GM18870 (cell line): Measurements from ENCODE around the gene FGFR4.

Experiments
- ATAC-seq: cut with Tn5 transposase; IDR thresholded peaks from one replicate; pipeline ENCODE4 v1.9.1; 2021; ENCODE audit warnings: moderate library complexity; ENCODE audit not compliant: unreplicated experiment

The FGFR4 gene

DNA sequence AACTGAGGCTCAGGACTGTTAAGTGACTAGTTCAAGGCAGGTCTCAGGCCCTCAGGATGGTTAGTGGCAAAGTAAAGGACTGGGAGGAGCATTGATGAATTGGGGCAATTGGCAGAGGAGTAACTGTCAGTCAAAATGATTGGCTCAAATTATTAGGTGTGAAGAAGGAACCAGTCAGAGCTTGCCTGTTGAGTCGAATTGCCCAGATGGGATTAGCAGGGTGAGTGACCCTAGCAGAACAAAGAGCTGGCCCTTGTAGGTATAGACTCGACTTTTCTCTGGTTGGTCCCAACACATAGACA lies 44.3 kb downstream of the FGFR4 start:
- ATAC-seq, result no peak

DNA sequence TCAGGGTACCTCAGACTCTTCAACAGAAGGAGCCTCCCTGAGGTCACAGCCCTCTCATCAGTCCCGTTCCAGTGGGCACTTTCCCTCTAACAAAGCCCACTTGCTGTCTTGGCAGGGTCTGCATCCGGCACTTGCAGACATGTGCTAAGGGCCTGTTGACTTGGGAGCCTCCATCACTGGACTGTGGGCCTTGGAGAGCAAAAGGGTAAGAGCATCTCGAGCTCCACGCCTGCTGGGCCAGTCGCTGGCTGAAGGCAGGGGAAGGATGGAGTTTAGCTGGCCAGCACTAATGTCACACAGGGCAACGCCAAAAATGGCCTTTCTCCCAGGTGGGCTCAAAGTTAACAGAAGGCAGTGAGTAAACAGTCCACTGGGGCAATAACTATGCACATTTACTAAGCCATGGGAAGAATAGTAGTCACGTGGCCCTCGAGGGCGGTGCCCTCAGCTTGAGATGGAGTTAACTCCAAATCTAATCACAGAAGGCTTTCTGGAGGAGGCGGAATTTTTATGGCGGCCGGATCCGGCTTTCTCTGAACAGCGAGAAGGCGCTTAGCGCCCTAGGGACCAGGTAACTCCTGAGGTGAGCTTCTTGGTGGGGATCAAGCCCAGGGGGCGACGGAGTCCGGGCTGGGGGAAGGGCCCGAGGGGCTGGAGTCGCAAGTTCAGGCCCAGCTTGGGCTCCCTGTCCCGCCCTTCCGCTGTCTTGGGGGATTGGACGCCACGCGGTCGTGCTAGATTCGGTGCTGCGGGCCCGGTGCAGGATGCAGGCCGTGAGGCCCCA lies 44.8 kb downstream of the FGFR4 start:
- no peak for ATAC-seq

DNA sequence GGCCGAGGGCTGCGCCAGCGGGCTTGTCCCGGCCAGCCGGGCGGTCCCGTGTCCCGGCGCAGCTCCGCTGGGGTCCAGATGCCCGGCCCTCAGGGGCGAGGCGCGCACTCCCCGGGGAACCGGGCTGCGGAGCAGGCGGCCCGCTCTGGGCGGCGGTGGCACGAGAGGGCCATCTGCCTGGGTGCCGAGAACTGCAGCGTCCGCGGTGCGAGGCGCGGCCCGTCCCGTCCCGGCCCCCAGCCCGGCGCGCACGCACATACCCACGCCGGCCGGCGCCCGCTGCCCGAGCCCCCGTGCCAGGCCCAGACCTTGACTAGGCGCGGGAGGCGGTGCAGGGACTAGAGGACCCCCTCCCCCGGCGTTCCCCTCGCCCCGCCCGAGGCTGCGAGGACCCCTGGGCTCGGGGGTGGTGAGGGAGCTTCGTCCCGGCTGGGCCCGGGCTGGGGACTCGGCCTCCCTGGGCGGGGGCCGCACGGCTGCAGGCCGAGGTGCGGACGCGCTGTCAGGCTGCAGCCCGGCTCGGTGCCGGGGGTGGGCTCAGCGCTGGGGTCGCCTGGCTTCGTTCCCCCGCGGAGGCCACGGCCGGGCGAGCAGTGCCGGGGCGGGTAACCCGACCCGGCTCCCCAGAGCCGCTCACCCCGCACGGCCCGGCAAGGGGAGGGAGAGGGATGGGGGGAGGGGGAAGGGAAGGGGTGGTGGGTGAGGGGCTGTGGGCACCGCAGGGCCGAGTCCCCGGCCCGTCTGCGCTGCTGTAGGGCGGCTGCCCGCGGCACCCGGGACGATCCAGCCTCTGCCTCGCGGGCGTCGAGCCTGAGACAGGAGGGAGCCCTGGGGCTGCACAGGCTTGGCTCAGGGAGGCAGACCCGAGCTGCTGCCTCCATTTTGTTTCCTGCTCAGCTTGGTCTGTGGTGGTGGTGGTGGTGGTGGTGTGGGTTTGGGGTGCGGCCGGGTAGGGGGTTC lies 45.7 kb downstream of the FGFR4 start:
- no peak for ATAC-seq

DNA sequence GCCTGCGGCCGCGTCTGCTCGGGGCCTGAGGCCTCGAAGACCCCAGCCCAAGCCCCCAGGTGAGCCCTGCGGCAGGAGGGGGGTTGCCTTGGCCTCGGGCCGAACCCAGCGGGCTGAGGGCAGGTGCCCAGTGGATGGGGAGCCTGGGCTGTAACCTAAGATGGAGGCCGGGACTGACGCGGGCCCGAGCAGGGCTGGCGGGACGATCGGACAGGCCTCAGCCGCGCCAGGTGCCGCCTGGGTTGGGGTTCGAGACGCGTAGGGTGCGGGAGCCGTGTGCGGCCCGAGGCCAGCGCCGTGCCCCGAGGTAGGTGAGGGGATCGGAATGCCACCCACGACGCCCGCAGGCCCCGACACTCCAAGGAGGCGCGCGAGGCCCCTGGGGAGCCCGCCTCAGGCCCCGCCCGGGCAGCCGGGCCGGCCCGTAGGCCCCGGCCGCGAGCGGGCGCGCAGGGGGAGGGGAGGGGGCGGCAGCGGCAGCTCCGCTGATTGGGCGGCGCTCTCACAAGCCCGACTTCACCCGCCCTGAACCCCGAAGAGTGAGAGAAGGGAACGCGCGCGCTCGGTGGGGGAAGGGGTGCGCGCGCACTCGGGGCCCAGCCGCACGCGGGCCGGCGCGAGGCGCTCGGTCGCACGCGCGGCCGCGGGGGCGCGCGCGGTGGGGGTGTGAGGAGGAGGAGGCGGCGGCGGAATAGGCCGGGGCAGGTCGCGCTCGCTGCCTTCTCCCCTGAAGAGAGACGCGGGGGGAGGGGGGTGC lies 46.6 kb downstream of the FGFR4 start, which contains the start of gene NSD1:
NSD1 (plus strand) TSS at position 678 of the 757 bp plus-strand sequence. CDS start 1,331 bp downstream, outside the sequence.
- peak; percentile 47 for ATAC-seq

DNA sequence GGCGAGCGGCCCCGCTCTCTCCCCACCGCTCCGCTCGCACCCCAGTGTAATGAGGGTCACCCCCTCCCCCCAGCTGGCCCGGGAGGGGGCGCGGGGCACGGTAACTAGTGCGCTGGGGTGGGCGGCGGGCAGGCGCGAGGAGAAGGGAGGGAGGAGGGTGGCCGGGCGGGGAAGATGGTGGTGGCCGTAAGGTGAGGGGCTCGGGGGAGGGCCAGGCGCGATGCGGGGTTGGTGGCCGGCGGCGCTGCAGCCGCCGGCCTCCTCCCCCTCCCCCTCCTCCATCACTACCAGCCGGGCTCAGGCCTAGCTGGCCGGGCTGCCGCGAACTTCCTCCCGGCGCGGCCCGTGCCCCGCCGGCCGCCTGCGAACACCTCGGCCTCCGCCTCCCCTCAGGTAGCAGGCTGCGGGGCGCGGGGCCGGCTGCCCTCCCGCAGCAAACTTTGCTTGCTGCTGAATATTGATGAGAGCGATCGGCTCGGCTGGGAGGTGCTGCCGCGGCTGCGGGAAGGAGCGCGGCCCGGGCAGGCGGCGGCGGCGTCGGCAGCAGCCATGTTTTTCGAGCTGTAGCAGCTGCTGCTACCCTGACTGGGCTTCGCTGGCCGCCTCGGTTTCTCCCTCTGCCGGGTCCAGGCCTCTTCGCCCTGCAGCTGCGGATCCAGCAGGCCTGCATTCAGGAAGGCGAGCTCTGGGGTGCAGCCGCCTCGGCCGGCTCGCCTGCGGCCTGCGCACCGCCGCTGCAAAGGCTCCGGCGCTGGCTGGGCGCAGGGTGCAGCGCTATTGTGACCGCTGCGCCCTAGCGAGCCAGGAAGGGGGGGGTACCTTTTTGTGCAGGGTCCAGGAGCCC lies 47.4 kb downstream of the FGFR4 start:
- ATAC-seq, result no peak

DNA sequence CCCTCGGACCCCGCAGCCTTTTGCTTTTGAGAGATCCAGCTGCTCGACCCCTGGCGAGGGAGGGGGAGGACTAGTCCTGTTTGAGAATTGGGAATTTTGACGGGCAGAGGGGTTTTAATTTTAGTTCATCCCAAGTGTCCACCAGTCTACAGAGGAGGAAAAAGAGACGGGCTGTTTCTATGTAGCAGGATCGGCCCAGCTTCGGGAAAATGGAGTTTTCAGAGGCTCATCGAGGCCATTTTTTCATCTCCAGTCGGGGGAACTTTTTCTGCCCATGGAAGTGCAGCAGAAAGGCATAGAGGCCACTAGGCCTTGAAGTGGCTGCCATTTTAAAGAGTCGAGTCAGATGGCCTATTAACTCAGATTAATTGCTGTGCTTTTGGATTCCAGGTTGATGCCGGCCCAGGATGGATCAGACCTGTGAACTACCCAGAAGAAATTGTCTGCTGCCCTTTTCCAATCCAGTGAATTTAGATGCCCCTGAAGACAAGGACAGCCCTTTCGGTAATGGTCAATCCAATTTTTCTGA lies 48.0 kb downstream of the FGFR4 start:
- ATAC-seq, result no peak

DNA sequence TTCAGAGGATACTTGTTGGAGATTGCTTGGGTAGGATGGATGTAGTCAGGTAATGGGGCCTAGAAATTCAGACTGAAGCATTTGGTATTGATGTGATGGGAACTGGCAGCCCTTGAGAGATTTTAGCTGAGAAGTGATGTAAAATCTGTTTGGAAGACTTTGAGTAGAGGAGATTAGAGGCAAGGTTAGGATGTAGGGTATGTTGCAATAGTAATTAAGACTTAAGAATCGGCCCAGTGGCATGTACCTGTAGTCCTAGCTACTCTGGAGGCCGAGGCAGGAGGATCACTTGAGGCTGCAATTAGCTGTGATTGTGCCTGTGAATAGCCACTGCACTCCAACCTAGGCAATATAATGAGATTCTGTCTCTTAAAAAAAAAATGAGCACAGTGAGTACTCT lies 53.6 kb downstream of the FGFR4 start:
- no peak for ATAC-seq

DNA sequence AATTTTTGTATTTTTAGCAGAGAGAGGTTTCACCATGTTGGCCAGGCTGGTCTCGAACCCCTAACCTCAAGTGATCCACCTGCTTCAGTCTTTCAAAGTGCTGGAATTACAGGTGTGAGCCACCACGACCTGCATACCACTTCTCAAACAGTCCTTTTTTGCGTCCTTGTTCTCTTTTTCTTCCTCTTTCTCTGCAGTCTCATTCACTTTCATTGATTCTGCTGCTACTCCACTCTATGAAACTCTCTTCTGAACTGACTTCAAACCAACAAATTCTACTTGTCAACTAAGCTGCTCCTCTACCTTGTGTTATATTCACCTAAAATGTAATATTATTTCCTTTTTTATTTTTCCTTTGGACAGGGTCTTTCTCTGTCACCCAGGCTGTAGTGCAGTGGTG lies 54.8 kb downstream of the FGFR4 start:
- ATAC-seq, result no peak

DNA sequence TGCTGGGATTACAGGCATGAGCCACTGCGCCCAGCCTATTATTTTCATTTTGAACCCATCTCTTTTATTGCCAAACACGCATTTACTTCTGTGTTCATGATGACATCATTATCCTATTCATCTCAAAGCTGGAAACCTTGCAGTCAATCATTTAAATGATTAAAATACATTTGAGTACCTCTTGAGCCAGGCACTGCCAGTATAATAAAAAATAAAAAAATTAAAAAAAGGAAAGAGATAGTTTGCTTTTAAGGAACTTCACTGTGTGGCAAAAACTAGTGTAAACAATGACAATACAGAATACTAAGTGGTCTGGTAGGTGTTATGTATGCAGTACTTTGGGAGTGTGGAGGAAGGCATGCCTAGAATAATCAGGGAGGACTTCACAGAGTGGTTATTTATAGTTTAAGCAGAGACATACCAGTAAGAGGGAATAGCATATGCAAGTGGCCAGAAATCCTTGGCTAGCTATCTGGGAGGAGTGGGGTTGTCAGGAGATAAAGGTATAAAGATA lies 55.4 kb downstream of the FGFR4 start:
- no peak for ATAC-seq

DNA sequence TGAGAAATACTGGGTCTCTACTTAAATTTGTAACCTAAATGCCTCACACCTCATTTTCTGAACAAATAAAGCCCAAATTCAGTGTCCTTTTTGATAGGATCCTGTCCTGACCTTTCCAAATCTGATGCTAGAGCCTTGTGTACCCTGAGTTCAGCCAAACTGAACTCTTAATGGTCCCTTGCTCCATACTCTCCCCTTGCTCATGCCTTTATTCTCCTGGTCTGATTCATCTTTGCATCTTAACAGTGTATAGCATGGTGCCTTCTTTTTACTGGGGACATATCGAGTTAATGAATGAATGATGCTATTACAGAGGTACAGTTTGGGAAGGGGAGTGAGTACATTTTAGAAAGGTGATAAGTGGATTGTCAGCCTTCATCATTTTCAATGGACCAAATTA lies 56.1 kb downstream of the FGFR4 start:
- no peak for ATAC-seq

DNA sequence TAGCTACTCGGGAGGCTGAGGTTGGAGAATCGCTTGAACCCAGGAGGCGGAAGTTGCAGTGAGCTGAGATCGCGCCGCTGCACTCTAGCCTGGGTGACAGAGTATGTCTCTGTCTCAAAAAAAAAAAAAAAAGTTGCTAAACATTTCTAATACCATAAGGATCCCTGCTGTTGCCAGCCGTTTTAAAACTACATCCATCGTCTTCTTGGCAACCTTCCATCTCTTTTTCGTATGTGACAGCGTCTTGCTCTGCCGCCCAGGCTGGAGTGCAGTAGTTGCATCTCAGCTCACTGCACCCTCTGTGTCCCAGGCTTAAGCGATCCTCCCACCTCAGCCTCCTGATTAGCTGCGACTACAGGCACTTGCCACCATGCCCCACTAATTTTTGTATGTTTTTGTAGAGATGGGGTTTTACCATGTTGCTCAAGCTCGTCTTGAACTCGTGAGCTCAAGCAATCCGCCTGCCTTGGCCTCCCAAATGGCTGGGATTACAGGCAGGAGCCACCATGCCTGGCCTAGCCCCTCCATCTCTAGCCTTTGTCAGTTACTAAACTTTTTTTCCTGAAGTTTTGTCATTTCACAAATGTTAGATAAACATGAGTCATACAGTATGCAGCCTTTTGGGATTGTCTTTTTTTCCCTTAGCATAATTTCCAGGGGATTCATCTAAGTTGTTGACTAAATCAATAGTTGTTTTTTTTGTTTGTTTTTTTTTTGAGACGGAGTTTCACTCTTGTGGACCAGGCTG lies 60.4 kb downstream of the FGFR4 start:
- ATAC-seq, result no peak
